HL-60 (cell line): ENCODE data around the gene STKLD1.

ENCODE experiments used
- GABPA ChIP-seq: IDR thresholded peaks from 2 replicates; pipeline ENCODE4 v1.6.1; 2012; ENCODE audit warnings: low read depth
- POLR2AphosphoS5 ChIP-seq: IDR thresholded peaks from 2 replicates; pipeline ENCODE4 v1.6.1; 2012; ENCODE audit warnings: low read depth
- SPI1 ChIP-seq: IDR thresholded peaks from 2 replicates; pipeline ENCODE4 v1.6.1; 2012; ENCODE audit warnings: low read depth, mild to moderate bottlenecking, borderline replicate concordance
- TF ChIP-seq, protein P1 (sequence below): IDR thresholded peaks from one replicate; pipeline ENCODE4 v1.5.1; 2011; ENCODE audit warnings: low read length, control low read depth, inconsistent platforms; ENCODE audit not compliant: insufficient read depth
- TF ChIP-seq, protein P2 (sequence below): IDR thresholded peaks from 2 replicates; pipeline ENCODE4 v1.6.1; 2012; ENCODE audit warnings: low read depth; ENCODE audit not compliant: insufficient replicate concordance

DNA sequence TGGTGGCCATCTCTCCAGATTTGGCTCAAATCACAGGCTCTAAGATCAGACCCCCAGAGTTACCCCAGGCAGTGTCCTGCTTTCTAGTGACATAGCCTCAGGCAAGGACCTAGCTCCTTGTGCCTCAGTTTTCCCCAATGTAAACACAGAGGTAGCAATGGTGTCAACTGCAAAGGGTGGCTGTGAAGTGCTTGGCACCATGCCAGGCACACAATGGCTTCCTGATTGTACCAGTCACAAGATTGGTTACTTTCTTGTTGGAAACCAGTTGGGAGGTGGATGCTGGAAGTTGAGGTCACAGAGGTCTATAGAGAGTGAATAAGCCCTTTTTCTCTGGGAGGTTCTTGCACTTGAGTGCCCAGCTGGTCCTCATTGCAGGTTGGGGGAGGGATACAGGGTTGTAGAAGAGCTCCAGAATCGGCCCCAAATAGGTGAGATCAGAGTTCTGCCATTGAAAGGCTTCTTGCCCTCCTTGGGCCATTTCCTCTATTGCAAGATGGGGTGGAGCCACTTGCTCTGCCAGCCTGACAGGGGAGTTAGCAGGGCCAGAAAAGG, 2.3 kb downstream of the STKLD1 start:
- TF ChIP-seq, protein P1, sequence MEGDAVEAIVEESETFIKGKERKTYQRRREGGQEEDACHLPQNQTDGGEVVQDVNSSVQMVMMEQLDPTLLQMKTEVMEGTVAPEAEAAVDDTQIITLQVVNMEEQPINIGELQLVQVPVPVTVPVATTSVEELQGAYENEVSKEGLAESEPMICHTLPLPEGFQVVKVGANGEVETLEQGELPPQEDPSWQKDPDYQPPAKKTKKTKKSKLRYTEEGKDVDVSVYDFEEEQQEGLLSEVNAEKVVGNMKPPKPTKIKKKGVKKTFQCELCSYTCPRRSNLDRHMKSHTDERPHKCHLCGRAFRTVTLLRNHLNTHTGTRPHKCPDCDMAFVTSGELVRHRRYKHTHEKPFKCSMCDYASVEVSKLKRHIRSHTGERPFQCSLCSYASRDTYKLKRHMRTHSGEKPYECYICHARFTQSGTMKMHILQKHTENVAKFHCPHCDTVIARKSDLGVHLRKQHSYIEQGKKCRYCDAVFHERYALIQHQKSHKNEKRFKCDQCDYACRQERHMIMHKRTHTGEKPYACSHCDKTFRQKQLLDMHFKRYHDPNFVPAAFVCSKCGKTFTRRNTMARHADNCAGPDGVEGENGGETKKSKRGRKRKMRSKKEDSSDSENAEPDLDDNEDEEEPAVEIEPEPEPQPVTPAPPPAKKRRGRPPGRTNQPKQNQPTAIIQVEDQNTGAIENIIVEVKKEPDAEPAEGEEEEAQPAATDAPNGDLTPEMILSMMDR = no peak
- TF ChIP-seq GABPA = no peak
- no peak for TF ChIP-seq SPI1
- no peak for TF ChIP-seq POLR2AphosphoS5
- TF ChIP-seq, protein P2, sequence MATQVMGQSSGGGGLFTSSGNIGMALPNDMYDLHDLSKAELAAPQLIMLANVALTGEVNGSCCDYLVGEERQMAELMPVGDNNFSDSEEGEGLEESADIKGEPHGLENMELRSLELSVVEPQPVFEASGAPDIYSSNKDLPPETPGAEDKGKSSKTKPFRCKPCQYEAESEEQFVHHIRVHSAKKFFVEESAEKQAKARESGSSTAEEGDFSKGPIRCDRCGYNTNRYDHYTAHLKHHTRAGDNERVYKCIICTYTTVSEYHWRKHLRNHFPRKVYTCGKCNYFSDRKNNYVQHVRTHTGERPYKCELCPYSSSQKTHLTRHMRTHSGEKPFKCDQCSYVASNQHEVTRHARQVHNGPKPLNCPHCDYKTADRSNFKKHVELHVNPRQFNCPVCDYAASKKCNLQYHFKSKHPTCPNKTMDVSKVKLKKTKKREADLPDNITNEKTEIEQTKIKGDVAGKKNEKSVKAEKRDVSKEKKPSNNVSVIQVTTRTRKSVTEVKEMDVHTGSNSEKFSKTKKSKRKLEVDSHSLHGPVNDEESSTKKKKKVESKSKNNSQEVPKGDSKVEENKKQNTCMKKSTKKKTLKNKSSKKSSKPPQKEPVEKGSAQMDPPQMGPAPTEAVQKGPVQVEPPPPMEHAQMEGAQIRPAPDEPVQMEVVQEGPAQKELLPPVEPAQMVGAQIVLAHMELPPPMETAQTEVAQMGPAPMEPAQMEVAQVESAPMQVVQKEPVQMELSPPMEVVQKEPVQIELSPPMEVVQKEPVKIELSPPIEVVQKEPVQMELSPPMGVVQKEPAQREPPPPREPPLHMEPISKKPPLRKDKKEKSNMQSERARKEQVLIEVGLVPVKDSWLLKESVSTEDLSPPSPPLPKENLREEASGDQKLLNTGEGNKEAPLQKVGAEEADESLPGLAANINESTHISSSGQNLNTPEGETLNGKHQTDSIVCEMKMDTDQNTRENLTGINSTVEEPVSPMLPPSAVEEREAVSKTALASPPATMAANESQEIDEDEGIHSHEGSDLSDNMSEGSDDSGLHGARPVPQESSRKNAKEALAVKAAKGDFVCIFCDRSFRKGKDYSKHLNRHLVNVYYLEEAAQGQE = no peak
